GM23248 (cell line): ENCODE measurements around the gene NR3C2.

Experiments used
- EZH2 ChIP-seq: fragments of 200-600 bp; sonication (generic); IDR thresholded peaks from 2 replicates; pipeline ENCODE4 v1.6.1; 2018; ENCODE audit warnings: antibody characterized with exemption, mild to moderate bottlenecking; ENCODE audit not compliant: insufficient read depth, poor library complexity, severe bottlenecking
- EZH2phosphoT487 ChIP-seq: fragments of 200-600 bp; sonication (generic); IDR thresholded peaks from 2 replicates; pipeline ENCODE4 v1.6.1; 2018; ENCODE audit warnings: antibody characterized with exemption, moderate library complexity, mild to moderate bottlenecking, low read depth; ENCODE audit not compliant: insufficient read depth

GRCh38 chr4:148182230-148182911 is 259.8 kb downstream of the NR3C2 start:
- no peak for TF ChIP-seq EZH2
- TF ChIP-seq EZH2phosphoT487: no peak
